SK-N-SH (cell line): ENCODE results near the gene PDE10A.

Source experiments
- CTCF ChIP-seq: fragments of 200-600 bp; sonication (generic); IDR thresholded peaks from 2 replicates; pipeline ENCODE4 v1.6.1; 2017; ENCODE audit warnings: antibody characterized with exemption, mild to moderate bottlenecking, moderate library complexity
- RAD21 ChIP-seq: IDR thresholded peaks from 2 replicates; pipeline ENCODE4 v1.6.1; 2012; ENCODE audit warnings: mild to moderate bottlenecking, low read length

- TF ChIP-seq CTCF (no peak), RAD21 (no peak)
These were observed 236.1 kb downstream of the PDE10A start for GRCh38 chr6:165426892-165427291.
